ENCODE data around the gene RPS14. TPM values are rescaled to one million over a fixed set of nuclear protein-coding genes. Genes with fewer than 3 reads are reported as not detected.
"Not testable (repeated sequence)": the region's sequence is repeated elsewhere in the genome, so short reads cannot be mapped to it uniquely, and the experiment has no call there.

RPS14 gene
- total and polyA plus RNA-seq, 2 donors: 2,233 to 4,014 TPM

DNA sequence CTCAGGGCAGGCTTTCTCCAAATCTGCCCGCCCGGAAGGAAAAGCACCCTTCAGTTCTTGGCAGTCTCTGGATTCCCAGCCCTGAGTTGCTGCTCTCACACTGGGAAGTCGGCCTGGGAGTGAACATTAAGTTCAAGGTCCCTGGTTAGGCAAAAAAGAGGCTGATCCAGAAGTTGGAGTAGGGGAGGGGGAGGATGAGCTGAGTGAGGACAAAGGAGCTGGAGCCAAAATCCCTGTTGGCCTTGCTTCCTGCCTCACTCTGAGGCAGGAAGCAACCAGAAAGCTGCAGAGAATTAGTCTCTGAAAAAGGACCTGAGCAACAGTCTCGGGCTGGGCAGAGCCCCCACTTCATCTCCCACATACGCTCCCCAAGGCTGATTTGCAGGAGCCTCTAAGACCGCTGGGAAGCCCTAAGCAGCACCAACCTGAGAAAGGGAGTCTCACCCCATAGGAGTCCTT is 15.0 kb upstream of the RPS14 start:
- Histone ChIP-seq H3K4me3 (ENCODE audit: low read depth, low read length) (no peak overlapping the region), H3K36me3 (ENCODE audit: insufficient read depth) (no peaks in the 10 kb centered on the region), H3K4me1 (ENCODE audit: insufficient read depth) (no peaks in the 10 kb centered on the region), H3K27ac (ENCODE audit: low read depth) (no peak overlapping the region)
- DNase-seq (ENCODE audit: extremely low spot score): no peak
- WGBS: 44% methylated on average over 6 of the region's 6 CpGs

DNA sequence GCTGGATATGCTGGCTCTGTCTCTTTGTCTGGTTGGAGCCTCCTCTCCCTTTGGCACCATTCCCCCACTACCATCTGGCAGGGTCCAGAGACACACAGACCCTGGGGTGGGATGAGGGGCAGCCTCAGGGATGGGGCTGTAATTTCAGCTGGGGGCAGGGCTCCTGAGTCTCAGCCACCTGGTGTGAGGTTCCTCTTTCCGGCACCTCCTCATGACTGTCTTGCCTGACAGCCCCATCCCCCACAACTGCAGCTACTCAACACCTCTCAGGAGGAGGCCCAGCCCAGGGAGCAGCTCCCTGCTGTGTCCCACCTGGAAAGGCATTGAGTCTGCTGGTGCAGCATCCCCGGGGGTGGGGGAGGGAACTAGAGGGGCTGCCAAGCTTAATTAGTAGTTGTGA is 11.7 kb upstream of the RPS14 start:
- H3K27ac ChIP-seq (ENCODE audit: low read depth): no peak overlapping the region
- DNase-seq (ENCODE audit: extremely low spot score): no peak
- H3K4me1 ChIP-seq (ENCODE audit: insufficient read depth): peaks cover 2% of the 10 kb centered on the region
- no peaks in the 10 kb centered on the region for H3K36me3 ChIP-seq (ENCODE audit: insufficient read depth)
- 59% methylated on average over 2 of the region's 2 CpGs for WGBS
- H3K4me3 ChIP-seq (ENCODE audit: low read depth, low read length): no peak overlapping the region

DNA sequence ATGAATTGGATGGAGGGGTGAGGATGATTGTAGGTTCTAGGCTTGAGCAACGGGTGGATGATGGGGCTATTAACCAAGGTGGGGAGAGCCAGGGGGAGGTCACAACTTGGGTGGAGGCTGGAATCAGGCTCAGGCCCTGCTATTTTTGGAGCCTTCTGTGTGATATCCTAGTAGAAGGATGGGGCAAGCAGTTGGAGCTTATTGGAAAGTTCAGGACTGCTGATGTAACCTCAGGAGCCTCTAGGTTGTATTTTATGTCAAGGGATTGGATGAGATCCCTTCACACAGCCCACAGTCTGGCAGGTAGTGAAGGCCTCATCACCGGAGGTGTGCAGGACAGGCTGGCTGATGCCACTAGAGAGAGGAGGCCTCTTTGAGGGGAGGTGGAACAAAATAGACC is 11.2 kb upstream of the RPS14 start:
- H3K4me1 ChIP-seq (ENCODE audit: insufficient read depth): peaks cover 2% of the 10 kb centered on the region
- H3K27ac ChIP-seq (ENCODE audit: low read depth): no peak overlapping the region
- no peak for DNase-seq (ENCODE audit: extremely low spot score)
- H3K4me3 ChIP-seq (ENCODE audit: low read depth, low read length): no peak overlapping the region
- no peaks in the 10 kb centered on the region for H3K36me3 ChIP-seq (ENCODE audit: insufficient read depth)
- WGBS: 47% methylated on average over 2 of the region's 2 CpGs

DNA sequence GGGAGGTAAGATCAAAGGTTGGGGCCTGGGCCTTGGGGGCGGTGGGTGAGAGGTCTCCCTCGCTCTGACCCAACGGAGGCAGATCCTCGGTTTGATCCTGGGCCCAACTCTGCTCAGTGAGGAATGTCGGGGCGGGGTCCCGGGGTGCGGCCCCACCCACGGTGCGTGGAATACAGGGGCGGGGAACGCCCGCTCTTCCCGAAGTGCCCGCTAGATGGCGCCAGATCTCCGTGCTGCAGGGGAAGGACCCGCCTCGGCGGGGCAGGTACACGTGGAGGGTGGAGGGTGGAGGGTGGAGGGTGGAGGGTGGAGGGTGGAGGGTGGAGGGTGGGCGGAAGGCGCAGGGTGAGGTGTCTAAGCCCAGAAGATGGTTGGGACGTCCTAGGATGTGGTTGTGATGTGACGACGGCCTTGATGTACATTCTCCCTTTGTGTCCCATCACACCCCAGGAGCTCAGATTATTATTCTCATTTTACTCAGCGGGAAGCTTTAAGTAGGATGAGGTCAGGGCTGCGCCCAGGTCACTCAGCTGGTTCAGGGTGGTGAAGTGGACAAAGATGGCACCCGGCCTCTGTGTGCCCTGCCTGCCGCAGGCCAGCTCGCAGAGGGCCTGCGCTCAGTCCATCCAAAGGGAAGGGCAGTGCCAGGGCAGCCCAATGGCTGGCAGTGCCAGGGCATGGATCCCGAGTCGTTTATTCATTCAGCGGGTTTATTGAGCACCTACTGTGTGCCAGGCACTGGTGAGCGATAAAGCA is 9.4 kb upstream of the RPS14 start:
- DNase-seq (ENCODE audit: extremely low spot score): no peak
- Histone ChIP-seq H3K4me1 (ENCODE audit: insufficient read depth) (peaks cover 2% of the 10 kb centered on the region), H3K36me3 (ENCODE audit: insufficient read depth) (no peaks in the 10 kb centered on the region), H3K4me3 (ENCODE audit: low read depth, low read length) (no peak overlapping the region), H3K27ac (ENCODE audit: low read depth) (no peak overlapping the region)
- 22% methylated on average over 36 of the region's 36 CpGs for WGBS

DNA sequence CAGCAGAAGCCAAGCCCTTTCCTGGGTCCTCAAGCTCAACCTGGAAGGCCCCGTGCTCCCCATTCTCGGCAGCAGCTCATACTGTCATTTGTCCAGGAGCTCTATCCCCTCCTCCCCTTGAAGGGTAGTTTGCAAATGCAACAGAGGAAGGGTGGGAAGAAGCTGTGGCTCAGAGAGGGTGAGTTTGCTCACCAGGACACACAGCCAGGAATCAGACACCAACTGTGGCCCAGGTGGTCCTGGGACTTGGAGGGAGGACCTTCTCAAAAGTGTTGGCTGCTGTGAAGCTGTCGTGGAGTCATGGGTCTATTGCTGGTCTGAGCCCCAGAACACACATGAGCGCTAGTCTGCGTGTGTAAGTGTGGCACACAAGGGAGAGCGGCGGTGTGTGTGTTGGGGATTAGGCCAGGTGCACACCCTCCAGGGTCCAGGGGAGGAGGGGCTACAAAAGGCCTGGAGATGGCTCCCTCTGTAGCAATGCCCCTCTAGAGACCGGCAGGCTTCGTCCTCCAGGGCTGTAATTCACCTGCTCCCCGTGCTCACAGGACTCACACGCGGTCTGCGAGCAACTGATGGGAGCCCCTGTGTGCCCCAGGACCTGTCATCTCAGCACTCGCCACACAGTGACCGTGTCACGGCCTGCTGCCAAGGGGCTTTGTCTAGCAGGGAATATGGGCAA is 8.2 kb upstream of the RPS14 start:
- H3K27ac ChIP-seq (ENCODE audit: low read depth): no peak overlapping the region
- H3K36me3 ChIP-seq (ENCODE audit: insufficient read depth): no peaks in the 10 kb centered on the region
- DNase-seq (ENCODE audit: extremely low spot score): no peak
- no peak overlapping the region for H3K4me3 ChIP-seq (ENCODE audit: low read depth, low read length)
- peaks cover 2% of the 10 kb centered on the region for H3K4me1 ChIP-seq (ENCODE audit: insufficient read depth)
- 92% methylated on average over 16 of the region's 16 CpGs for WGBS

DNA sequence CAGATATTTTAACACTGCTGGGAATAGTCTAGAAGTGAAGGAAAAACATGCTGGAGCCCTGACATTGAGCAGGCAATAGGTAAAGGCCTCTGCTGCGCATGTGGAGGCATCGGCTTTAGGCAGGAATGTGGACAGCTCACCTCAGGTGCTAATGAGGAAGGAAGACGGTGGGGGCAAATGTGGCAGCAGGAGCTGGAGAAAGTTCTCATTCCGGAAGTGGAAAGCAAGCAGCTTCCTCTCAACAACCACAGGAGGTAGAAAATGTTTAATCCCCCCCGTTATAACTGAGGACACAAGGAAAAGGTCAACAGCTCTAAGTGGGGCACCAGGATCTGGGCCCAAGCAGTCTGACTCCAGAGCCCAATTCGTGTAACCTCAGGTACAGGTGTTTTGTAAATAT is 7.6 kb upstream of the RPS14 start:
- no peak for DNase-seq (ENCODE audit: extremely low spot score)
- no peak overlapping the region for H3K27ac ChIP-seq (ENCODE audit: low read depth)
- no peaks in the 10 kb centered on the region for H3K36me3 ChIP-seq (ENCODE audit: insufficient read depth)
- H3K4me1 ChIP-seq (ENCODE audit: insufficient read depth): peaks cover 2% of the 10 kb centered on the region
- H3K4me3 ChIP-seq (ENCODE audit: low read depth, low read length): no peak overlapping the region
- 59% methylated on average over 6 of the region's 6 CpGs for WGBS

DNA sequence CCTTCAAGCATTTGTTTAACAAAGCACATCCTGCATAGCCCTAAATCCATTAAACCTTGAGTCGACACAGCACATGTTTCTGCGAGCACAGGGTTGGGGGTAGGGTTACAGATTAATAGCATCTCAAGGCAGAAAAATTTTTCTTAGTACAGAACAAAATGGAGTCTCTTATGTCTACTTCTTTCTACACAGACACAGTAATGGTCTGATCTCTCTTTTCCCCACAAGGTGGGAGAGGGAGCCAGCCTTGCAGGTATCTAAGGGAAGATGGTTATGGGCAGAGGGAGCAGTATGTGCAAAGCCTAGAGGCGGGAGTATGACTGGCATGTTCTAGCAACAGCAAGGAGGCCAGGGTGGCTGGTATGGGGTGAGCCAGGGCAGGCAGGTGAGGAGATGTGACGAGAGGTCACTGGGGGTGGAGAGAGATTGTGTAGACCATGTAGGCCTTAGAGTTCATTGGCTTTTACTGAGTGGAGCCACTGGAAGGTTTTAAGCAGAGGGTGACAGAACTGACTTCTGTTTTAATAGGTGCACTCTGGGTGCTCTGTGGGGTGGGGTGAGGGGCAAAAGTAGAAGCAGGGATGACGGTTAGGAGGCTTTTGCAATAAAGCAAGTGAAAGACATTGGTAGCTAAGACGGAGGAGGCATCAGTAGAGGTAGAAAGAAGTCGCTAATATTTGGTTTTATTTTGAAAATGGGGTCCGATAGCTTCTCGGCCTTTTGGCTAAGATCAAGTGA is 5.1 kb upstream of the RPS14 start:
- Histone ChIP-seq H3K4me3 (ENCODE audit: low read depth, low read length) (no peak overlapping the region), H3K27ac (ENCODE audit: low read depth) (no peak overlapping the region), H3K36me3 (ENCODE audit: insufficient read depth) (no peaks in the 10 kb centered on the region), H3K4me1 (ENCODE audit: insufficient read depth) (peaks cover 2% of the 10 kb centered on the region)
- no peak for DNase-seq (ENCODE audit: extremely low spot score)
- WGBS: 79% methylated on average over 9 of the region's 9 CpGs

DNA sequence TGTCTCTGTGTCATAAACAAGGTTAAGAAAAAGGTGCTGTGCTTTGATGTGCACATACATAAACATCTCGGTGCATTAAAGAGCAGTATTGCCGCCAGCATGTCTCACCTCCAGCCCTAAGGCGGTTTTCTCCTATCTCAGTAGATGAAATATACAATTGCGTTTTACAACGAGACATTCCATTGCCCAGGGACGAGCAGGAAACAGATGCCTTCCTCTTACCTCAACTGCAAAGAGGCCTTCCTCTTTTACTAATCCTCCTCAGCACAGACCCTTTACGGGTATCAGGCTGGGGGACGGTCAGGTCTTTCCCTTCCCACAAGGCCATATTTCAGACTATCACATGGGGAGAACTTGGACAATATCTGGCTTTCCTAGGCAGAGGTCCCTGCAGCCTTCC is 4.5 kb upstream of the RPS14 start:
- H3K27ac ChIP-seq (ENCODE audit: low read depth); DNase-seq (ENCODE audit: extremely low spot score); H3K4me3 ChIP-seq (ENCODE audit: low read depth, low read length); H3K36me3 ChIP-seq (ENCODE audit: insufficient read depth); H3K4me1 ChIP-seq (ENCODE audit: insufficient read depth): not testable (repeated sequence)
- WGBS: 33% methylated on average over 8 of the region's 8 CpGs

DNA sequence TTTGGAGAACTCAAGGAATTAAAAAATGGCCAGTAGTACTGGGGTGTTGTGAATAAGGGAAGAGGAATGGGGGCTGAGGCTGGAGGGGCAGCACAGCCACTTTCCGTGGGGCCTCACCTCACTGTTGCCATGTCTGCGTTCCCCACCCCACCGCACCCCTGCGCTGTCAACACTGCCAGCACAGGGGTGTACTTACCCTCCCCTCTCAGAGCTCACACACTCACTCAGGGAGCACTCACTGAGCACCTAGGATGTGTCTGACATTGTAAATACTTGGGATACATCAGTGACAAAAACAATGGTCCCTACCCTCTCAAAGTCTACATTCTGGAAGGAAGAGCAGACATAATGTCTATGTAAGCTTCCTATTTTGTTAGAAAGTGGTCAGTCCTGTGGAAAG is 3.4 kb upstream of the RPS14 start:
- 96% methylated on average over 4 of the region's 4 CpGs for WGBS
- no peak overlapping the region for H3K4me3 ChIP-seq (ENCODE audit: low read depth, low read length)
- H3K27ac ChIP-seq (ENCODE audit: low read depth): no peak overlapping the region
- H3K4me1 ChIP-seq (ENCODE audit: insufficient read depth): peaks cover 3% of the 10 kb centered on the region
- no peaks in the 10 kb centered on the region for H3K36me3 ChIP-seq (ENCODE audit: insufficient read depth)
- no peak for DNase-seq (ENCODE audit: extremely low spot score)

DNA sequence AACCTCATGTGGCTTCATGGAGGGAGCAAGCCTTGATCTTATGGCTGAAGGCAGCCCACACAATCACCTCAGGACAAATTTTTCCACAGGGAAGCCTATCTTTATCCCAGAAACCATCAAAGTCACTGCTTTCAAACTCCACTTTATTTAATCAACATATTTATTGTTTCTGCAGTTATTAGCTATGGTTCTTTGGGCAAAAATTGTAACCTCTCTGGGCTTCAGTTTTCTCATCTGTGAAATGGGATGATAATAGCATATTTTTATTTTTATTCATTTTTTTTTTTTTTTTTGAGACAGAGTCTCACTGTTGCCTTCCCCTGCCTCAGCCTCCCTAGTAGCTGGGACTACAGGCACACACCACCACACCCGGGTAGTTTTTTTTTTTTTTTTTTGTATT is 2.1 kb upstream of the RPS14 start:
- Histone ChIP-seq H3K36me3 (ENCODE audit: insufficient read depth) (no peaks in the 10 kb centered on the region), H3K4me3 (ENCODE audit: low read depth, low read length) (no peak overlapping the region), H3K27ac (ENCODE audit: low read depth) (no peak overlapping the region), H3K4me1 (ENCODE audit: insufficient read depth) (peaks cover 4% of the 10 kb centered on the region)
- DNase-seq (ENCODE audit: extremely low spot score): no peak
- WGBS: 95% methylated on average over 1 of the region's 1 CpG

DNA sequence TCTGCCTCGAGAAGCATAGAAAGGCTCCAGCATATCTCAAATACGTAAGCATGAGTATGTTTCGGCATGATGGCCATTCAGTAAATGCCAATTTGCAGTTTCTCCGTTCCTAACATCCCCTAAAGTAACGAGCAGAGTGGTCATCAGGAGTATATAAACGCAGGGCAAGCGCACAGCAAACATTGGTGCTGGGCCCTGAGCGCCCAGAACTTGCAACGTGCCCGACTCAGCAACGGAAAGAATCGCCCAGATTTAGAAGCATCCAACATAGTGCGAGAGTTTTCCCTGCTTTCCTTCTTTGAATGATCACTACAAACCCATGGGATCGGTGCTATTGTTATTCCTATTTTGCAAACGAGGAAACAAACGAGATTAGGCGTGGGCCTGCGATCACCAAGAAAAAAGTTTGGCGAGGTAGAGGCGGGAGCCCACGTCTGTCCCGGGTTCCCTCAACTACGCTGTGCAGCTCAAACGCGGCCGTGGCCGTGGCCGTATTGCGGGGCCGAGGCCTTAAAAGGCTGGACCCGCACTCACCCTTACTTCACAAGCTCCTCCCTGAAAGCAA is 505 bp downstream of the RPS14 start:
- Histone ChIP-seq H3K36me3 (ENCODE audit: insufficient read depth) (peaks cover 6% of the 10 kb centered on the region), H3K27ac (ENCODE audit: low read depth) (peak overlapping the region; percentile 98), H3K4me1 (ENCODE audit: insufficient read depth) (peaks cover 4% of the 10 kb centered on the region), H3K4me3 (ENCODE audit: low read depth, low read length) (peak overlapping the region; percentile 72)
- DNase-seq (ENCODE audit: extremely low spot score): no peak
- under 1% methylated on average over 31 of the region's 31 CpGs for WGBS

DNA sequence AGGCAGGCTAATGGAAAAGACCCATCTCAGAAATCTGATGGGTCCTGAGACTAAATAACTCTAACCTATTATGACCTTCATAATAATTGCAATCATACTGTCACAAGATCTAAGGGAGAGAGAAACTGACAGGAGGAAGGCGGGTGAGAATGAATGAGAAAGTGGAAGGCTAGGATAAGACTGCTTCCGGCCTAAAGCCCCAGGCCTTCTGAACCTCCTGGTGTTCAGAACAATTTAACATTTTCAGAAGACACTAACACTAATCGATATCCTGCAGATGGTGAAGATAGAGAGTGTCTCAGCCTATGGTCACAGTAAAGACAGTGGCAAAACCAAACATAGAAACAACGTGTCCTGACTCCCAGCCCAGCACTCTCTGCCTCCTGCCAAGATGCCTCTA is 1.2 kb downstream of the RPS14 start:
- H3K4me1 ChIP-seq (ENCODE audit: insufficient read depth): peaks cover 4% of the 10 kb centered on the region
- no peak for DNase-seq (ENCODE audit: extremely low spot score)
- H3K27ac ChIP-seq (ENCODE audit: low read depth): no peak overlapping the region
- 26% methylated on average over 4 of the region's 4 CpGs for WGBS
- H3K36me3 ChIP-seq (ENCODE audit: insufficient read depth): peaks cover 9% of the 10 kb centered on the region
- peak overlapping the region; percentile 72 for H3K4me3 ChIP-seq (ENCODE audit: low read depth, low read length)

DNA sequence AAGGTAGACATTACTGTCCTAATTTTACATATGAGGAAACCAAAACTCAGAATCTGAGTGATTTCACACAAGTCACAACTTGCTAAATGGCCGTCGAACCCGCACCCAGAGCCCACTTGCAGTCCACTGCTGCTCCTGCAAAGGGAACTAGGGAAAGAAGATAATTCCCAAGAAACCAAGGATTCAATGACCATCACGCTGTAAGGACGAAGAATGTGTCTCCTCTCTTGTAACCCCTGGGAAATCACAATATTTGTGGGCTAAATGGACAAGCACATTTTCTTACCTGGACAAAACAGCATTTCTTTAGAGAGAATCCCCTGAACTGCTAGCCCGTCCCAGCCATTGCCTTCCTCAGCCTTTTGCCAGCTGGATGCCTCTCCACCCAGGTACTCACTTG is 2.4 kb downstream of the RPS14 start:
- no peak overlapping the region for H3K27ac ChIP-seq (ENCODE audit: low read depth)
- 87% methylated on average over 6 of the region's 6 CpGs for WGBS
- H3K4me1 ChIP-seq (ENCODE audit: insufficient read depth): peaks cover 4% of the 10 kb centered on the region
- peaks cover 9% of the 10 kb centered on the region for H3K36me3 ChIP-seq (ENCODE audit: insufficient read depth)
- no peak for DNase-seq (ENCODE audit: extremely low spot score)
- H3K4me3 ChIP-seq (ENCODE audit: low read depth, low read length): no peak overlapping the region
